ENCODE results near the gene ELMOD1.

The ELMOD1 gene

GRCh38 chr11:107646783-107647182 lies 55.8 kb downstream of the ELMOD1 start:
- DNase-seq (ENCODE audit: low spot score), result no peak

GRCh38 chr11:107648242-107648641 lies 57.3 kb downstream of the ELMOD1 start:
- DNase-seq (ENCODE audit: low spot score), result no peak

GRCh38 chr11:107651672-107652071 lies 60.7 kb downstream of the ELMOD1 start:
- DNase-seq (ENCODE audit: low spot score), result no peak

GRCh38 chr11:107653076-107653475 lies 62.1 kb downstream of the ELMOD1 start:
- no peak for DNase-seq (ENCODE audit: low spot score)

- DNase-seq (ENCODE audit: low spot score), result no peak
Observed at GRCh38 chr11:107655602-107656001, 64.7 kb downstream of the ELMOD1 start.

- DNase-seq (ENCODE audit: low spot score), result no peak
Observed at GRCh38 chr11:107659310-107659709, 68.4 kb downstream of the ELMOD1 start.

GRCh38 chr11:107660066-107660465 lies 69.1 kb downstream of the ELMOD1 start:
- no peak for DNase-seq (ENCODE audit: low spot score)

- DNase-seq (ENCODE audit: low spot score), result no peak
Observed at GRCh38 chr11:107661656-107662055, 70.7 kb downstream of the ELMOD1 start.

GRCh38 chr11:107665018-107665417 lies 74.1 kb downstream of the ELMOD1 start:
- DNase-seq (ENCODE audit: low spot score), result no peak

- DNase-seq (ENCODE audit: low spot score), result no peak
Observed at GRCh38 chr11:107666911-107667613, 76.1 kb downstream of the ELMOD1 start.

- no peak for DNase-seq (ENCODE audit: low spot score)
Observed at GRCh38 chr11:107669191-107669740, 78.3 kb downstream of the ELMOD1 start.

- DNase-seq (ENCODE audit: low spot score), result no peak
Observed at GRCh38 chr11:107669893-107670601, 79.1 kb downstream of the ELMOD1 start.

- DNase-seq (ENCODE audit: low spot score), result no peak
Observed at GRCh38 chr11:107675902-107676301, 85.0 kb downstream of the ELMOD1 start.

GRCh38 chr11:107676336-107677057 lies 85.5 kb downstream of the ELMOD1 start:
- no peak for DNase-seq (ENCODE audit: low spot score)

- DNase-seq (ENCODE audit: low spot score), result no peak
Observed at GRCh38 chr11:107677924-107678631, 87.1 kb downstream of the ELMOD1 start.

- no peak for DNase-seq (ENCODE audit: low spot score)
Observed at GRCh38 chr11:107678632-107678971, 87.7 kb downstream of the ELMOD1 start.

- no peak for DNase-seq (ENCODE audit: low spot score)
Observed at GRCh38 chr11:107679255-107680024, 88.5 kb downstream of the ELMOD1 start.

GRCh38 chr11:107682171-107682570 lies 91.2 kb downstream of the ELMOD1 start:
- DNase-seq (ENCODE audit: low spot score), result no peak

- no peak for DNase-seq (ENCODE audit: low spot score)
Observed at GRCh38 chr11:107682572-107682971, 91.6 kb downstream of the ELMOD1 start.

GRCh38 chr11:107683061-107683460 lies 92.1 kb downstream of the ELMOD1 start:
- DNase-seq (ENCODE audit: low spot score), result no peak

- DNase-seq (ENCODE audit: low spot score), result no peak
Observed at GRCh38 chr11:107683807-107684206, 92.9 kb downstream of the ELMOD1 start.
